ENCODE measurements around the gene DDX49.
A peak's percentile ranks its signal among the peaks of the same experiment; 100 is the strongest.
"Not testable (repeated sequence)": the region's sequence is repeated elsewhere in the genome, so short reads cannot be mapped to it uniquely, and the experiment has no call there.

The DDX49 gene

DNA sequence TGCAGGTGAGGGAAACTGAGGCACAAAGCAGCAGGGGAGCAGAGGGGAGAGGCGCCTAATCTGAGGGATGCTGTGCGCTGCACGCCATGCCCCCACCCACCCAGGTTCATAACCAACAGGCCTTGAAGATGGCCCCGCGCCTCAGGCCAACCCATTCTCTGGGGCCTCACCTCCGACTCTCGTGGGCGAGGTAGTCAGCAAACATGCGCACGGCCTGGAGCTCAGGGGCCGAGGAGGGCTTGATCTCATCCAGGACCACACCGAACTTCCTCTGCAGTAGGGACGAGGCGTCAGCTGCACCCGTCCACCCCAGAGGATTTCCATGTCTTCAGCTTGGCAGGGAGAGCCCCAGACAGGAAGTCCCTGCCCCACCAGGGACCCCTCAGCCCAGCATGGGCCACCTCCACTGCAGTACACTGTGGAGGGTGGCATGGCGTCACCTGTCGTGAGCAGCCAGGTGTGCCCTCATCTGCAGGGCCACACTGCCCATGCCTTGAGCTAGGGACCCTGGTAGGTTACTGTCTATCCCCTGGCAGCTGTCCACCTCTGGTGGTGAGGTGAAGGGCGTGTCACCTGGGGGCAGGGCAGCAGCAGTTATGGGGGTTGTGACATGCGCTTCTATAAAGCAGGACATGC lies 8.6 kb upstream of the DDX49 start:
- no peak for DNase-seq

DNA sequence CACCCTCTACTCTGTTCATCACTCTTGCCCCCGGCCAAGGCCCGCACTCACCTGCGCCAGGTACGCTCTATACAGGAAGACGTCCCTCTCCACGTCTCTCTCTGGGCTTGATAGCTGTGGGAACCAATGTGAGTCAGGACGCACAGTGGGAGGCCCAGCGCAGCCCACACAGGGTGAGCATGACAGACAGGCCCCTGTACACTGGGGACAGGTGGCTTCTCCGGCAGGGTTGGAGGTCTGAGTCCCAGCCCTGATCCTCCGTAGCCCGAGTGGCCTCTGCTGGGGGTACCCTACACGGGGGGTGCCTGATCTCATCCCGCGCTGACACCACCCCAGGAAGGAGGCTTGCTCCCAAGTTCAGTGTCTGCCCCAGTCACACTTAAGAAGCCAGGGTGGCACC lies 6.6 kb upstream of the DDX49 start:
- no peak for DNase-seq

DNA sequence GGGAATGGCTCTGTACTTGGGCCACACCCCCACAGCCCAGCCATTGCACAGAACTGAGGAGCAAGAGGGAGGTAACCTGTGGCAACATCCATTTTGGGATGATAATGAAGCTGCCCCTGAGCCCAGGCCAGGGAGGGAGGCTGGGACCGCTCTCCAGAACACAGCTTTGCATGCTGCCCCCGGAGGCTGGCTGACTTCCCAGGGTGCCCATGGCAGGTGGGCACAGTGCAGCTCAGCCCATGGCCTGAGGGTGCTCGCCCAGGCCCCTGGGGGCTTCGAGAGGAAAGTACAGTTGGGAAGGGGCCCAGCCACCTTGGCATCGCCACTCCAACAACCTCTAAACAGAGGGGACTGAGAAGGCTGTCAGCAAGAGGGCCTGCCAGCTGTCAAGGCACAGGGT lies 6.0 kb upstream of the DDX49 start:
- DNase-seq, result no peak

DNA sequence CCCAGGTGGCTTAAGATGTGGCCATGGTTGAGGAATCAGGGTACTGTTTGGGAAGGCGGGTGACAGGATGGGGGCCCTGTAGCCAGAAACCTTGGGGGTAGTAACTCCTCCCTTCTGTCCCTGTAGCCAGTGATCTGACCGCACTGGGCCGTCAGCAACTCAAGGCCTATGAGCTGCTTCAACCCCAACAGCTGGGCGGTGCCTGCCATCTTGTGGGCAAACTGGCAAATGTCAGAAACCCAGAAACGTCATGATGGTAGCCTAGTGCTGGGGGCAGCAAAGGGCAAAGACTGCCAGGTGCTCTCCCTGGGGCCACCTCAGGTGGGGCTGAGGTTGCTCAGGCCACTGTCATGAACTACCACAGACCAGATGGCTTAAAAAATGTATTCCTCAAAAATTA lies 3.9 kb upstream of the DDX49 start:
- DNase-seq, result peak; percentile 53

DNA sequence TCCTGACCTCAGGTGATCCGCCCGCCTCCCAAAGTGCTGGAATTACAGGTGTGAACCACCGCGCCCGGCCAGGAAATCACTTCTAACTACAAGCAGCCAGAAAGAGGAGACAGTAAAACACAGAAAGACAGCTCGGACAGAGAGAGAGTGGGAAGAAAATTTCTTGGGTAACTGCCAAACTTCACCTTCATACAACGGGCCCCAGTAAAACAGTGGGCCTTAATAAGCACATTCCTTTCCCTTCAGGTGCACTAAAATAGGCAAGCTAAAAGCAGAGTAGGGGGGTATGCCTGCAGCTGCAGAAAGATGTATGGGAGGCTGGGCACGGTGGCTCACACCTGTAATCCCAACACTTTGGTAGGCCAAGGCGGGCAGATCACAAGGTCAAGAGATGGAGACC lies 1.9 kb upstream of the DDX49 start:
- not testable (repeated sequence) for DNase-seq

DNA sequence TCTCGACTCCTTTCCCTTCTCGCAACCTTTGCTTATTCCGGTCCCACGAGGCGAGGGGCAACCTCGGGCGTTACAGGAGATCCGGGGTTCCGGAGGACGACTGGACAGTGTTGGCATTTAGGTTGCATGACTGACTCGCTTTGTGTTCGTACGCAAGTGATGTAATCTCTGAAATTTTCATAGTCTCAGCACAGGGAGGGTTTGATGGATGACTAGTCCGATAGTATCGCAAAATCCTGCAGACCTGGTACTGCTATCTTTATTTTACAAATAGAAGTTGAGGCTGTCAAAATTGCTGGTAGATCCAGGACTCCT lies 342 bp downstream of the DDX49 start:
- DNase-seq, result no peak

DNA sequence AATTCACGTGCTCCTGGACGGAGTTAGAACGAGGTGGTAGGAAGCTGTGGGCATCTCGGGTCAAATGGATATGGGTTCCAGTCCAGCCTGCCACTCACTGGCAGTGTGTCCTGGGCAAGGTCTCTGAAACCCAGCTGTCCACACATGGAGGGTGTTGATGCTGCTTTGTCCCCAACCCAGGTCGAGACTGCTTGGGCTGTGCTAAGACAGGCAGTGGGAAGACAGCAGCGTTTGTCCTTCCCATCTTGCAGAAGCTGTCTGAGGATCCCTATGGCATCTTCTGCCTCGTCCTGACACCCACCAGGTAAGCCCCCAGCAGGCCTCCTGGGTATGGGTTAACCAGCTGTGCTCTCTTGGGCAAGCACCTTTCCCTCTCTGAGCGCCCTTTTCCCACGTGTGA lies 885 bp downstream of the DDX49 start:
- DNase-seq, result no peak

GRCh38 chr19:18921593-18921992 lies 2.1 kb downstream of the DDX49 start:
- DNase-seq, result no peak

DNA sequence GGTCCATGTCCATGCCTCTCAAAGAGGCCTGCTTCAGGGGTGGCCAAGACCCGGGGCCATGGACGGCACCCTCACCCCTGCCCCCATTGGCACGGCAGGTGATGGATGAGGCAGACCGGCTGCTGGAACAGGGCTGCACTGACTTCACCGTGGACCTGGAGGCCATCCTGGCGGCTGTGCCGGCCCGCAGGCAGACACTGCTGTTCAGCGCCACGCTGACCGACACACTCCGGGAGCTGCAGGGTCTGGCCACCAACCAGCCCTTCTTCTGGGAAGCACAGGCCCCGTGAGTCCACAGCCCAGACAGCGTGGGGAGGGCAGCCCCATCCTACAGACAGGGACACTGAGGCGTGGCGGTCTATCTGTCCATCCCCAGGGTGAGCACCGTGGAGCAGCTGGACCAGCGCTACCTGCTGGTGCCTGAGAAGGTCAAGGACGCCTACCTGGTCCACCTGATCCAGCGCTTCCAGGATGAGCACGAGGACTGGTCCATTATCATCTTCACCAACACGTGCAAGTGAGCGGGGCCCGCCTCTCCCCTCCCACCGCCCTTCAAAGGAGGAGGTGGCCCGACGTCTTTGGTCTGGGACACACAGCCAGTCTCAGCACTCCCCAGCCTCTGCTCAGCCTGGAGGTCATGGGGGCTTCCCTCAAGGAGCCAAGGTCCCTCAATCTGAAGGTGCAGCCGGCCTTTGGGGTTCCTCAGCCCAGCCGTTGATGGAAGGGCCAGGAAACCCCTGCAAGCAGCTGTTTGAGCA lies 2.9 kb downstream of the DDX49 start:
- DNase-seq, result no peak

DNA sequence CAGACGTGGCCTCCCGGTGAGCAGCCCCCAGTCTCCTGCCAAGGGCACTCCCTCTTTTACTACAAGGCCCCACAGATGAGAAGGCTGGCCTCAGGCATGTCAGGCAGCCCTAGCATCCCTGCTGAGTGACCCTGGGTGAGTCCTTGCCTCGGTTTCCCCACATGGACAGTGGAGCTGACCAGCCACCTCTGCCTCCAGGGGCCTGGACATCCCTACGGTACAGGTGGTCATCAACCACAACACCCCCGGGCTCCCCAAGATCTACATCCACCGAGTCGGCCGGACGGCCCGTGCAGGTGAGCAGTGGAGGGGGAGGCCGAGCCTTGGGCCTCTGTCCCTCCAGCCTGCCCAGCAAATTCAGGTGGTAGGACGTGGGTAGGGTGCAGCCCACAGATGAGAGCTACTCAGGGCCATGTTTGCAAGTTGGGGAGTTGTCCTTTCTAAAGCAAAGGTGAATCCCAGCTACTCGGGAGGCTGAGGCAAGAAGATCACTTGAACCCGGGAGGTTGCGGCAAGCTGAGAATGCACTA lies 5.2 kb downstream of the DDX49 start:
- DNase-seq, result no peak

DNA sequence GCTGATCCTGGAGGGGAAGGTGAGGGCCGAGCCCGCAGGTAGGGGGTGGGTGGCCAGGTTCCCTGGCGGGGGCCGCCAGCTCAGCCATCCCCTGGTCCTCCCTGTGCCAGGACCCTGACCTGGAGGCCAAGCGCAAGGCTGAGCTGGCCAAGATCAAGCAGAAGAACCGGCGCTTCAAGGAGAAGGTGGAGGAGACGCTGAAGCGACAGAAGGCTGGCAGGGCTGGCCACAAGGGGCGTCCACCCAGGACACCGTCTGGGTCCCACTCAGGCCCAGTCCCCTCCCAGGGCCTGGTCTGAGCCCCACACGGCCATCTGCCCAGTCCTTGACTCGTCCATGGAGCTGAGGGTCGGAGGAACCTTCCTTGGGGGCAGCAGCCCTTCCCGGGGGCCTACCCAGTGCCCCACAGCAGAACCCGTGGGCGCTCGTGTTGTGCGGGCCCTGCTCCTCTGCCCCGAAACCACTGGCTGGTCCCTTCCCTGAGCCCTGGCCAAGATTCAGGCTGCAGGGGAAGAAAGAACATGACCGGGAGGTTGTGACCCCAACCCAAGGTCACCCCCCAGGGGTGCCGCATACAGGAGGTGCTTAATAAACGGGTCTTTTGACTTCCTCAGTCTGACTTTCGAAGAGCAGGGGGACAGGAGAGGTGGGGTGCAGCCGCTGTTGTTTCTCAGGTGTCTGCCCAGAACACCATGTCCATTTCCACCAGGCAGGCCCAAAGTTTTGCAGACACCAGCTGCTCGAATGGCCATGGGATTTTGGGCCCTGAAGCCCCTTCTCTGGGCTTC lies 8.7 kb downstream of the DDX49 start:
- DNase-seq, result no peak

DNA sequence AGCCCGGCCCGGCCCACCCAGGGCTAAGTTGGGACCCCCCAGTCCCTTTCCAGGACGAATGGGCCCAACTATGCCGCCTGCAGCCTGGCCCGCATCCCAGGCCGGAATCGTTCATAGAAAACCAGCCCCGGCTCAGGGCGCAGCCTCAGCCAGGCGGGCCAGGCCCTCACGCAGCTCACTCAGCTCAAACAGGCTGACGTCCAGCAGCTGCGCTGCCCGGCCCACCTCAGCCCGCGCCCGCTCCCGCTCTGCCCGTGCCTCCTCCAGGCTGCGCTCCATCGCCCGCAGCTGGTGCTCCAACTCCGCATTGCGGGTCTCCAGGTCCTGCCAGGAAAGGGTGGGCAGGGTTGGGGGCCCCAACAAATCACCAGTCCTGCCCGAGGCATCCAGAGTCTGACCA lies 9.8 kb downstream of the DDX49 start:
- DNase-seq, result no peak

- no peak for DNase-seq
Observed at GRCh38 chr19:18931316-18932162, 12.0 kb downstream of the DDX49 start.

DNA sequence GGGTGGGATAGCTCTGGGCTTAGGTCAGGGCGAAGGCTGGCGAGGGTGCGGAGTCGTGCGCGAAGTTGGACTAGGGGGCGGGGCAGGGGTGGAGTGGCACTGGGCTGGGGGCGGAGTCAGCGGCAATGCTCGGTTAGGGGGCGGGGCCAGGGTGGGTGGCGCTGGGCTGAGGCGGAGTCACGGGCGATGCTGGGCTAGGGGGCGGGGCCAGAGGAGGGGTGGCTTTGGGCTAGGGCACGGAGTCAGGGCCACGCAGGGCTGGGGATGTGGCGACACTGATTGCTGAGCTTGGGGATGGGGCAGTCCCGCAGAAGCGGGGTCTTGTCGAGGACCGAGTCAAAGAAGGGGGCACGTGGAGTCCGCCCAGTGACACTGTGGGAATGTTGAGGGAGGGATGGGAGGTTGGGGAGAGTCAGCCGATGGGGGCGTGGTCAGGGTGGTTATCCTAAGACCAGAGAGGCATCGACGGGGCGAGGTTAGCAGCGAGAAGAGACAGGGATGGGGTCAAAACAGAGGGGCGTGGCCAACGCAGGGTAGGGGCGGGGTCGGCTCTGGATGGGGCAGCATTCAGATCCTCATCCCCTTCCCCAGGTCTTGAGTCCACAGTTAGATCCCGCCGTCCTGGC lies 12.8 kb downstream of the DDX49 start:
- DNase-seq, result peak; percentile 40

DNA sequence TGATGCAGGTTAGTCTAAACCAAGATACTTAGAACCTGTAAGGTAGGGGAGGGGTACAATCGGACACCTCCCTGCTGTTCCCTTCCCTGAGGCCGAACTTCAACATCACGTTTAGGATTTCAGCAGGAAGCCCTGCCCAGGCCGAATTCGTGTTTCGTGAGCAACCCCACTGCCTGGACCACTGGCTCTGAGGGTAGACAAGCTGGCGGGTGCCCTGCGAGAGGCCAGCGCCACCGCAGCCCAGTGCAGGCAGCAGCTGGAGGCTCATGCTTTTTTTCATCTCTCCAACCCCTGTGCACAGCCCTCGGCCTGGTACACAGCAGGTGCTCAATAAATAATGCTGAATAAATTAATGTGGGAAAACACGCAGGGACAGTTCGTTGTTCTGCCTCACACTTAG lies 13.8 kb downstream of the DDX49 start:
- DNase-seq, result no peak

GRCh38 chr19:18939163-18939562 lies 19.6 kb downstream of the DDX49 start:
- no peak for DNase-seq

GRCh38 chr19:18939922-18940768 lies 20.6 kb downstream of the DDX49 start:
- DNase-seq, result peak; percentile 56

DNA sequence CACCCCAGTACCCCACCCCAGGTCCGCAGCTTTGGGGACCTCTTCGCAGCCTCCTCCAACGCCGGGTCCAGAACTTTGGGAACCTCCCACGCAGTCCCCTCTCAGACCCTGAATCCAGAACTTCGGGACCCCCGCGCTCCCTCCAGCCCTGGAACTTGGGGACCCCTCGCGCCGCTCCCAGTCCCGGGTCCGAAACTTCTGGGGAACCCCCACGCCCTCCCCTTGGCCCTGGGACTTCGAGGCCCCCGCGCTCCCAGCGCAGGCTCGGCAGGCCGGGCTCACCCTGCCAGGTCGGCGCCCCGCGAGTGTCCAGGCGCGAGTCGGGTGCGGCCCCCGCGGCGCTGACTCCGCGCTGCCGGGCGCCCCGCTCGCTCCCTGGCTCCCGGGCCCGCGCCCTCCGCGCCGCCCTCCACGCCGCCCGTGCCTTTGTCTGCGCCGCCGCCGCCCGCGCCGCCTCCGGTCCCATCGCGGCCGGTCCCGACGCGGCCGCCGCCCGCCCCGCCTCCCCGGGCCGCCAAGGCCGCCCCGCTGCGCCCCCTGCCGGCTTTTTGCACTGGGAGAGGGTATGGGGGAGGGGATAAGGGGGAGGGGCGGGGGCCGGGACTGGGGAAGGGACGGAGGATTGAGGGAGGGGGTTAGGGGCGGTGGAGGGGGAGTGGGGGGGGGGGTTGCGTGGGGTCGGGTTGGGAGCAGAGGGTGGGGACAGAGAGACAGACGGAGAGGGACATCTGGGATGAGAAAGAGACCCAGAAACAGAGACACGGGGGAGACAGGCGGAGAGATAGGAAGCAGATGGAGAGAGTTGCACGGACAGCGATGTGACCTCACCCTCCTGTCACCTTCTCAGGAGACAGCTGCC lies 21.5 kb downstream of the DDX49 start, which contains the start of gene HOMER3:
HOMER3 (minus strand) TSS at position 449 of the 859 bp plus-strand sequence. CDS start 2,235 bp downstream, outside the sequence.
- peak; percentile 71 for DNase-seq

GRCh38 chr19:18941628-18942354 lies 22.3 kb downstream of the DDX49 start:
- no peak for DNase-seq

Data from fibroblast of skin of scalp (primary cell).